Memory B cell (primary cell): ENCODE results near the gene GLS2.
"Not testable (repeated sequence)": the region's sequence is repeated elsewhere in the genome, so short reads cannot be mapped to it uniquely, and the experiment has no call there.

Experiments used
- ATAC-seq: fragments of 150-1000 bp; cut with Tn5 transposase; 2 replicates; pipeline ENCODE4 v1.10.0; 2021; ENCODE audit warnings: low read depth, mild to moderate bottlenecking, moderate library complexity
- DNase-seq, 2 donors: peaks; one replicate each; pipeline ENCODE4 v3.0.0; 2022; ENCODE audit warnings: low spot score in 2 of 2
- H3K27ac Mint-ChIP-seq: one replicate; pipeline ENCODE4 v1.8.0; 2022; ENCODE audit warnings: mild to moderate bottlenecking, moderate library complexity, mixed read lengths
- H3K27me3 Mint-ChIP-seq: one replicate; pipeline ENCODE4 v1.8.0; 2022; ENCODE audit warnings: mixed read lengths
- H3K36me3 Mint-ChIP-seq: one replicate; pipeline ENCODE4 v1.8.0; 2022; ENCODE audit warnings: mild to moderate bottlenecking, mixed read lengths
- H3K4me1 Mint-ChIP-seq: one replicate; pipeline ENCODE4 v1.8.0; 2022; ENCODE audit warnings: mixed read lengths
- H3K4me3 Mint-ChIP-seq: one replicate; pipeline ENCODE4 v1.8.0; 2022; ENCODE audit warnings: mild to moderate bottlenecking, moderate library complexity, mixed read lengths
- H3K9me3 Mint-ChIP-seq: one replicate; pipeline ENCODE4 v1.8.0; 2022; ENCODE audit warnings: mixed read lengths

GLS2 gene

DNA sequence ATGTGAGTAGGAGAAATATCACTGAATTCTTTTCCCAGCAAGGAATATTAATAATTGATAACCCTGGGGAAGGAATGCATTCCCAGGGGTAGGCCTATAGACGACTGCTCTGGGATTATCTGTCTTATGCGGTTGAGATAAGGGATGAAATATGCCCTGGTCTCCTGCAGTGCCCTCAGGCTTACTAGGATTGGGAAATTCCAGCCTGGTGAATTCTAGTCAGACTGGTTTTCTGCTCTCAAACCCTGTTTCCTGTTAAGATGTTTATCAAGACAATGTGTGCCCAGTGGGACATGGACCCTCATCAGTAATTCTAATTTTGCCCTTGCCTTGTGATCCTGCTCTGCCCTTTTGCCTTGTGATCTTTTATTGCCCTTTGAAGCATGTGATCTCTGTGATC, 44.8 kb downstream of the GLS2 start:
- not testable (repeated sequence) for DNase-seq, H3K4me3 Mint-ChIP-seq, H3K27me3 Mint-ChIP-seq, H3K9me3 Mint-ChIP-seq, ATAC-seq, H3K27ac Mint-ChIP-seq
- peaks cover 17% of the 10 kb centered on the region for H3K4me1 Mint-ChIP-seq
- peaks cover 10% of the 10 kb centered on the region for H3K36me3 Mint-ChIP-seq

DNA sequence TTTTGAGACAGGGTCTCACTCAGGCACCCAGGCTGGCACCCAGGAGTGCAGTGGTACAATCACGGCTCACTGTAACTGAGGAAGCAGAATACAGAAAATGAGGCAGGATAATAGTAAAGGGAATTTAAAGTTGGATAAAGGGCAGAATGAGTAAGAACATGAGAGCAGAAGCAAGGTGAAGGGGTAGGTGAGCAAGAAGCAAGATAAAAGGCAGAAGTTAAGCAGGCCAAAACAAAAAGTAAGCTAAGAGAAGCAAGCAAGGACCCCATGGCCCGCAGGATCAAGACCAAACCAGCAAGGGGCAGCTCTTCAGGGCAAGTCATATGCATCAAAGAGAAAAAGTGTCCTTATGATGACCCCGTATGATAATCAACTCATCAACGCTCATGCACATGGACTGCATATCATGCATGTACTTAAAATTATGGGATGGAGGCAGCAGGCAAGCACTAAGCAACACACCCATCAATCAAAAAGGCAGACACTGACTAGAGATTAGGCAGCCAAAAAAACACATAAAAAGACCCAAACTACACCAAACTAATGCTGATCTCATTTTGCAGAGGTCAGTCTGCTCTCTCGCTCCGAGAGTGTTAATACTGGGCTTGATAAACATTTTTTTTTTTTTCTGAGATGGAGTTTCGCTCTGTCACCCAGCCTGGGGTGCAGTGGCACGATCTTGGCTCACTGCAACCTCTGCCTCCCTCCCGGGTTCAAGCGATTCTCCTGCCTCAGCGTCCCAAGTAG, 50.4 kb downstream of the GLS2 start:
- H3K4me3 Mint-ChIP-seq: no peak overlapping the region
- H3K27ac Mint-ChIP-seq: no peak overlapping the region
- no peaks in the 10 kb centered on the region for H3K9me3 Mint-ChIP-seq
- no peak for DNase-seq
- no peaks in the 10 kb centered on the region for H3K27me3 Mint-ChIP-seq
- peaks cover 2% of the 10 kb centered on the region for H3K36me3 Mint-ChIP-seq
- ATAC-seq: no peak
- peaks cover 4% of the 10 kb centered on the region for H3K4me1 Mint-ChIP-seq

- no peaks in the 10 kb centered on the region for H3K9me3 Mint-ChIP-seq
- ATAC-seq: no peak
- no peak overlapping the region for H3K27ac Mint-ChIP-seq
These were observed 53.1 kb downstream of the GLS2 start for GRCh38 chr12:56434828-56435227.

DNA sequence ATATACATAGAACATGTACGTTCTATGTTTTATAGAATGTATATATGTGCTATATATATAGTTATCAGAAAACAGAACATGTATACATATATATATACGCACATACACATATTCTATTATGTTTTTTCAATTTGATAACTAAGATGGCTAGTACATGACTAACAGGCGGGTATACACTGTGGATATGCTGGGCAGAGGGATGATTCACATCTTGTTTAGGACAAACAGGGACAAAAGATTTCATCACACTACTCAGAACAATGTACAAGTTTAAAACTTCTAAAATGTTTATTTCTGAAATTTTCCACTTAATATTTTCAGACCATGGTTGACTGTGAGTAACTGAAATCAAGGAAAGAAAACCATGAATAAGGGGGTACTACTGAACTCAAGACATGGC, 56.1 kb downstream of the GLS2 start:
- no peak for ATAC-seq
- Mint-ChIP-seq H3K4me3 (no peak overlapping the region), H3K27me3 (no peaks in the 10 kb centered on the region), H3K36me3 (peaks cover 18% of the 10 kb centered on the region), H3K27ac (no peak overlapping the region), H3K9me3 (no peaks in the 10 kb centered on the region), H3K4me1 (no peaks in the 10 kb centered on the region)
- DNase-seq: no peak

More at GRCh38 chr12:56434828-56435227, 53.1 kb downstream of the GLS2 start:
- peaks cover 8% of the 10 kb centered on the region for H3K36me3 Mint-ChIP-seq
- H3K4me1 Mint-ChIP-seq: peaks cover 4% of the 10 kb centered on the region
- no peak overlapping the region for H3K4me3 Mint-ChIP-seq
- no peak for DNase-seq
- no peaks in the 10 kb centered on the region for H3K27me3 Mint-ChIP-seq

GRCh38 chr12:56431288-56431687, 56.7 kb downstream of the GLS2 start:
- peaks cover 18% of the 10 kb centered on the region for H3K36me3 Mint-ChIP-seq
- H3K4me1 Mint-ChIP-seq: no peaks in the 10 kb centered on the region
- ATAC-seq (no peak), DNase-seq (no peak)
- H3K4me3 Mint-ChIP-seq: no peak overlapping the region
- no peaks in the 10 kb centered on the region for H3K27me3 Mint-ChIP-seq
- no peak overlapping the region for H3K27ac Mint-ChIP-seq
- H3K9me3 Mint-ChIP-seq: no peaks in the 10 kb centered on the region

DNA sequence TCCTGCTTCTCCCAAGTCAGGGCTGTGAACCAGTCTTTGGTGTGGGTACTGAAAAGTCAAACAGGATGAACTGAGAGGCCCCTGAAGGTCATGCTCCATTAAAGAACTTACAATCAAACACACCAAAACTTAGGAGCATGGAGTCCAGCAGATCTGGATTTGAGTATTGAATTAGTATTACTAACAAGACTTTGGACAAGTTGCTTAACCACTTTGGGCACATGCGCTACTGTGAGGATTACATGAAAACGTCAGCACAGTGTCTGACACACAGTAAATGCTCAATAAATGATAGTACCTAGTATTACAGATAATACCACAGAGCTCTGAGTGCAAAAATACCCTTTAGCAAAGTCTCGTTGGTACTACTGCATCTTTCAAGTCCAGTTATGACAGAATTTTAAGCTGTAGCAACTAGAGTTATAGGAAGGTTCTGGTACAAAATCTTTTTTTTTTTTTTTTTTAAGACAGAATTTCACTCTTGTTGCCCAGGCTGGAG, 62.0 kb downstream of the GLS2 start:
- Mint-ChIP-seq H3K27ac (no peak overlapping the region), H3K4me1 (no peaks in the 10 kb centered on the region), H3K36me3 (peaks cover 35% of the 10 kb centered on the region), H3K9me3 (no peaks in the 10 kb centered on the region), H3K27me3 (no peaks in the 10 kb centered on the region), H3K4me3 (no peak overlapping the region)
- DNase-seq (no peak), ATAC-seq (no peak)

DNA sequence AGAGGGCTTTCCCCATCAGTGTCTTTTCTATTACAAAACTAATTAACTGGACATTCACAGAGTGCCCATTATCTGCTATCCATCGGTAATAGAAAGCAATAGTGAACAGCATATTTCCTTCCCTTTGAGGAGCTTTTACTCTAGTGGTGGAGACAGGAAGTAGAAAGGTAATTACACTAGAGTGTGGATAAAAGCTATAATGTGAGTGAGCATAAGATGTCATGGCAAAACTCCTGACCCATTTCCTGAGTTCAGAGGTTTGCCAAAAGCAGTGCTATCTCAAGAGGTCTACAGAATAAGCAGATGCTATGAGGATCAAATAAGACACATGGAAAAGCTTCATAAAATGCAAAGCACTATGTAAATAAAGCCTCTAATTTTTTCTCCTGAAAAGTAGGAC, 62.8 kb downstream of the GLS2 start:
- ATAC-seq: no peak
- peak overlapping the region; percentile 7 for H3K27ac Mint-ChIP-seq
- no peak for DNase-seq
- no peak overlapping the region for H3K4me3 Mint-ChIP-seq
- no peaks in the 10 kb centered on the region for H3K27me3 Mint-ChIP-seq
- no peaks in the 10 kb centered on the region for H3K4me1 Mint-ChIP-seq
- no peaks in the 10 kb centered on the region for H3K9me3 Mint-ChIP-seq
- H3K36me3 Mint-ChIP-seq: peaks cover 40% of the 10 kb centered on the region
